Activated CD8-positive, alpha-beta T cell treated with anti-CD3 and anti-CD28 coated beads for 36 hours (primary cell): ENCODE results near the gene NDUFS6. TPM values are rescaled to one million over a fixed set of nuclear protein-coding genes. Genes with fewer than 3 reads are reported as not detected.

Experiments used
- ATAC-seq: fragments of 200-7000 bp; cut with Tn5 transposase; one replicate; pipeline ENCODE4 v1.10.0; 2021; ENCODE audit warnings: mild to moderate bottlenecking, moderate library complexity
- CTCF ChIA-PET: fragments of 350-600 bp; sonication (Branson Sonifier 250); formaldehyde crosslinking; loops from one replicate; lab custom pipeline; 2021; ENCODE audit warnings: antibody characterized with exemption; lab: Charles Lee
- POLR2A ChIA-PET: fragments of 350-600 bp; sonication (Branson Sonifier 250); formaldehyde crosslinking; loops from one replicate; lab custom pipeline; 2021; ENCODE audit warnings: antibody characterized with exemption; lab: Charles Lee
- DNase-seq: peaks from one replicate; pipeline ENCODE4 v3.0.0-alpha.2; 2020
- H3K27ac Mint-ChIP-seq: one replicate; pipeline ENCODE4 v1.8.0; 2021; ENCODE audit warnings: mild to moderate bottlenecking, mixed read lengths
- H3K27me3 Mint-ChIP-seq: one replicate; pipeline ENCODE4 v1.8.0; 2021; ENCODE audit warnings: mixed read lengths
- H3K36me3 Mint-ChIP-seq: one replicate; pipeline ENCODE4 v1.8.0; 2021; ENCODE audit warnings: low read depth, mixed read lengths
- H3K4me1 Mint-ChIP-seq: one replicate; pipeline ENCODE4 v1.8.0; 2021; ENCODE audit warnings: low read depth, mixed read lengths
- H3K4me3 Mint-ChIP-seq: one replicate; pipeline ENCODE4 v1.8.0; 2021; ENCODE audit warnings: mild to moderate bottlenecking, moderate library complexity, mixed read lengths
- H3K9me3 Mint-ChIP-seq: one replicate; pipeline ENCODE4 v1.8.0; 2021; ENCODE audit warnings: mixed read lengths
- intact Hi-C: fragments of 100-400 bp; cut with micrococcal nuclease; formaldehyde crosslinking; loops from one replicate; pipeline ENCODE4 v1.10.0; 2022
- total RNA-seq, 2 experiments: library from RNA; stranded (reverse); gene quantifications; one replicate each; pipeline ENCODE4 v1.2.3, GENCODE V29; 2021
- TF ChIP-seq, protein P1 (sequence below): fragments of 200-600 bp; IDR thresholded peaks from one replicate; pipeline ENCODE4 v1.8.0; 2022; ENCODE audit warnings: antibody characterized with exemption, mild to moderate bottlenecking

The NDUFS6 gene
- total RNA-seq, 2 experiments from 2014 or later: 32.2 to 39.1 TPM

DNA sequence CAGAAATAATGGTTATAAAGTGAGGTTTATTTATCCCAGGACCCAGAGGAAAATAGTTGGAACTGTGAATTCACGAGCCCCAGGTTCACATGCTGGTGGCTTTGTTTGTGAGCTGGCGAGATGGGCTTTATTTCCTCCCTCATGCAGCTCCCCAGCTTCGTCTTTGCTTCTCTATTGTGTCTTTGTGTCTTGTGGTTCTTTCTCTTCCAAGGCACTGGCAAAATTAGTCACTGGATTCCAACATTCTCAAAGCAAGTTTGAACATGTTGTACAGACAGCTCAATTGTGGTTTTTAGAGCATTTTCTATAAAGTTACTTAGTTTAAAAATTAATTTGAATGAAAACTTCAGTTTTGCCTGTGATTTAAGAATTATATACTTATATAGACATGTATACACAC is 7.2 kb downstream of the NDUFS6 start:
- TF ChIP-seq, protein P1, sequence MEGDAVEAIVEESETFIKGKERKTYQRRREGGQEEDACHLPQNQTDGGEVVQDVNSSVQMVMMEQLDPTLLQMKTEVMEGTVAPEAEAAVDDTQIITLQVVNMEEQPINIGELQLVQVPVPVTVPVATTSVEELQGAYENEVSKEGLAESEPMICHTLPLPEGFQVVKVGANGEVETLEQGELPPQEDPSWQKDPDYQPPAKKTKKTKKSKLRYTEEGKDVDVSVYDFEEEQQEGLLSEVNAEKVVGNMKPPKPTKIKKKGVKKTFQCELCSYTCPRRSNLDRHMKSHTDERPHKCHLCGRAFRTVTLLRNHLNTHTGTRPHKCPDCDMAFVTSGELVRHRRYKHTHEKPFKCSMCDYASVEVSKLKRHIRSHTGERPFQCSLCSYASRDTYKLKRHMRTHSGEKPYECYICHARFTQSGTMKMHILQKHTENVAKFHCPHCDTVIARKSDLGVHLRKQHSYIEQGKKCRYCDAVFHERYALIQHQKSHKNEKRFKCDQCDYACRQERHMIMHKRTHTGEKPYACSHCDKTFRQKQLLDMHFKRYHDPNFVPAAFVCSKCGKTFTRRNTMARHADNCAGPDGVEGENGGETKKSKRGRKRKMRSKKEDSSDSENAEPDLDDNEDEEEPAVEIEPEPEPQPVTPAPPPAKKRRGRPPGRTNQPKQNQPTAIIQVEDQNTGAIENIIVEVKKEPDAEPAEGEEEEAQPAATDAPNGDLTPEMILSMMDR: no peak
- ATAC-seq (no peak), DNase-seq (no peak)
- intact Hi-C loops: no loop called here
- Mint-ChIP-seq H3K36me3 (peaks cover 49% of the 10 kb centered on the region), H3K4me1 (peaks cover 35% of the 10 kb centered on the region), H3K4me3 (no peak overlapping the region), H3K9me3 (no peaks in the 10 kb centered on the region), H3K27ac (peak overlapping the region; percentile 42), H3K27me3 (no peaks in the 10 kb centered on the region)
- CTCF ChIA-PET: interaction anchor here (1.2 to 1.6 kb wide), 2 partner anchors 15 to 70 kb away, joined by 3 to 5 read pairs; no protein-coding TSS in a partner anchor
- POLR2A ChIA-PET: interaction anchor here (0.7 to 1.4 kb wide), 4 partner anchors 10 to 241 kb away, joined by 3 to 4 read pairs (median 4); no protein-coding TSS in a partner anchor

DNA sequence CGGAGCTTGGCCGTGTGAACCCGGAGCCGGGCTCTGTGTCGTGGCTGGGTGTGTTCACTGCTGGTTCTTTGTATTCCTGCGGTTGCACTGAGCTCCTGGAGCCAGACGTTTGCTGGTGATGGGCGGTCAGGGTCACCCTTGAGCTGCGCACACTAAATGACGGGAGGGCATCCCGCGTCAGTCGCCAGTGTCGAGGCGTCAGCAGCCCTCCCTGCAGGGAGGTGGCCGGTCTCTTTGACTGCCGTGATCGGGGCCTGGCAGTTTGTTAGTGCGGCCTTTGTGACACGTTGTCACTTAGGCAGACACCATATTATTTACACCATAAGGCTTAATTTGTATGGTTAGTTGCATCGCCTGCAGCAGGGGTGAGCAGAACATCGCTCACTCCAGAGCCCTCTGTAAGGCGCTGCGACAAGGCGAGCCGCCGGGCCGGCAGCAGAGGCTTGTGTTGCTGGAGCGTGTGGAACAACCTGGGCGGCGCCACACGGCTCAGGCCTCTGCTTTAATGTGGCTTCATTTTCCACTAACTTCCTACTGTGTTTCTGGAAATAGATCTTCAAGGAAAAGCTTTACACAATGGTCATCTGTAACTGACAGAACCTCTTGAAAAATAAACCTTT is 8.3 kb downstream of the NDUFS6 start:
- peaks cover 42% of the 10 kb centered on the region for H3K36me3 Mint-ChIP-seq
- intact Hi-C loops: no loop called here

DNA sequence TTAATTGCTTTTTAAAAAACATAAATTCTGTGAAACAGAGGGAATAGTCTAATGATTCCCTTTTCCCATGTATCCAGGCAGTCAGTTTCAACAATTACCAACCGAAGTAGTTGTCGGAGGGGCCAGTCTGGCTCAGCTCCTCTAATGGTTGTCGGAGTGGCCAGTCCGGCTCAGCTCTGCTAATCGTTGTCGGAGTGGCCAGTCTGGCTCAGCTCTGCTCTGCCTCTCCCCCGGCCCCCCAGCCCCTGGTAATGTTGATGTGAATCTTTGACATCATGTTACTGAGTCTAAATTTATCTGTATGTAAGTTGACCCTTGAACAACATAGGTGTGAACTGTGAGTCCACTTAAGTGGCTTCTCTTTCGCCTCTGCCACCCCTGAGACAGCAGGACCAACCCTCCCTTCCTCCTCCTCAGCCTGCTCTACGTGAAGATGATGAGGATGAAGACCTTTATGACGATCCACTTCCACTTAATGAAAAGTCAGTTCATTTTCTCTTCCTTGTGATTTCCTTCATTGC is 9.4 kb downstream of the NDUFS6 start:
- no peak for ATAC-seq
- Mint-ChIP-seq H3K27ac (no peak overlapping the region), H3K27me3 (no peaks in the 10 kb centered on the region), H3K9me3 (no peaks in the 10 kb centered on the region), H3K4me3 (no peak overlapping the region), H3K36me3 (peaks cover 40% of the 10 kb centered on the region), H3K4me1 (peaks cover 26% of the 10 kb centered on the region)
- intact Hi-C loops: no loop called here
- ChIA-PET POLR2A (no interaction called here), CTCF (no interaction called here)
- TF ChIP-seq, protein P1: no peak
- DNase-seq: no peak

More for the DNA sequence above, 8.3 kb downstream of the NDUFS6 start:
- H3K27ac Mint-ChIP-seq: no peak overlapping the region
- no peak overlapping the region for H3K4me3 Mint-ChIP-seq
- POLR2A ChIA-PET: no interaction called here
- H3K27me3 Mint-ChIP-seq: no peaks in the 10 kb centered on the region
- no peaks in the 10 kb centered on the region for H3K9me3 Mint-ChIP-seq
- CTCF ChIA-PET: interaction anchor here (1.2 kb wide), 1 partner anchor 71 kb away, joined by 5 read pairs; no protein-coding TSS in a partner anchor
- ATAC-seq: no peak
- H3K4me1 Mint-ChIP-seq: peaks cover 27% of the 10 kb centered on the region
- TF ChIP-seq, protein P1: no peak
- DNase-seq: no peak

DNA sequence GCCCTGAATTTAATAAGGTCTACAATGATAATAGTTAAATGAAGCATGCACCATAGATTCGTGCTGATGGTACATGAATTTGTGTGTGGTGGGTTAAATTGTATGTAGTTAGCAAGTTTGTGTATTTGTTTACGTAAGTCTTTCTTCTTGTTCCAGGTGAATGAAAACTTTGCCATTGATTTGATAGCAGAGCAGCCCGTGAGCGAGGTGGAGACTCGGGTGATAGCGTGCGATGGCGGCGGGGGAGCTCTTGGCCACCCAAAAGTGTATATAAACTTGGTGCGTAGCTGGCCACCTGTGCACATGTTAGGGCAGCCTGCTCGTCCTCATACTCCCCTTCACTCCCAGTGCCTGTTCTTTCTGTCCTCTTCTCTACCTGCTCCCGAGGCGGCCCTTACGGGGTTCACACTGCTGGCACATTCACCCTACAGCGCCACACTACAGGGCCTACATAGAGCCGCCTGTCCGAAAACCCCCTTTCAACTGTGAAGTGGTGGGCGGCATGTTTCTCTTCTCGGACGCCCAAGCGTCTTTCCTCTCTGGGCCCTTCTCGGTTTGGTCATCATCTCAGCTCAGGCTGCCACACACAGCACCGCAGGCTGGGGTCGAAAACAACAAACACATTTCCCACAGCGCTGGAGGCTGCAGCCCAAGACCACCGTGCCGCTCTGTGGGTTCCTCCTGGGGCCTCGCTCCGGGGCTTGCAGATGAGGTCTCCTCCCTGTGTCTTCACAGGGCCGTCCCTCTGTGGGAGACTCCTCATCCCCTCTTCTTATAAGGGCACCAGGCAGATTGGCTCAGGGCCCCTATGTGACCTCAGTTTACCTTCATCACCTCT is 13.2 kb downstream of the NDUFS6 start:
- CTCF ChIA-PET: no interaction called here
- H3K36me3 Mint-ChIP-seq: peaks cover 55% of the 10 kb centered on the region
- H3K4me3 Mint-ChIP-seq: no peak overlapping the region
- no peaks in the 10 kb centered on the region for H3K27me3 Mint-ChIP-seq
- no peaks in the 10 kb centered on the region for H3K9me3 Mint-ChIP-seq
- no peak overlapping the region for H3K27ac Mint-ChIP-seq
- POLR2A ChIA-PET: no interaction called here
- DNase-seq: no peak
- intact Hi-C loops: no loop called here
- TF ChIP-seq, protein P1: no peak
- no peak for ATAC-seq
- H3K4me1 Mint-ChIP-seq: peaks cover 2% of the 10 kb centered on the region
